HepG2 (cell line): Measurements from ENCODE around the gene ALG14. TPM values are rescaled to one million over a fixed set of nuclear protein-coding genes. Genes with fewer than 3 reads are reported as not detected.

ENCODE experiments used
- ATAC-seq: fragments of 200-7000 bp; cut with Tn5 transposase; 3 replicates; pipeline ENCODE4 v1.9.1; 2020; ENCODE audit warnings: mild to moderate bottlenecking, moderate library complexity
- BruUV-seq: library from RNA; stranded (reverse); fragments of 400-500 nt; replicated peaks from 2 replicates; lab custom pipeline; 2021; lab: Mats Ljungman, UMichigan
- CTCF ChIA-PET: fragments of 300-600 bp; formaldehyde crosslinking; extraction: SDS; loops from one replicate; lab custom pipeline; 2021; ENCODE audit warnings: low total read pairs, inconsistent platforms, low intra/inter-chr PET ratio; lab: Yijun Ruan, JAX
- POLR2A ChIA-PET: fragments of 350-600 bp; sonication (Branson Sonifier 250); formaldehyde crosslinking; loops from one replicate; lab custom pipeline; 2020; ENCODE audit warnings: antibody characterized with exemption, inconsistent platforms; lab: Yijun Ruan, JAX
- DNase-seq: peaks from one replicate; pipeline ENCODE4 v3.0.0-alpha.2; 2015; ENCODE audit warnings: low spot score
- FAIRE-seq: peaks from 3 replicates; lab custom pipeline; 2011; peaks lifted over from hg19 to GRCh38; lab: Jason Lieb, UNC
- H2AFZ ChIP-seq: one replicate; pipeline ENCODE4 v1.6.1; 2011; ENCODE audit warnings: low read length, inconsistent platforms
- H3K27ac ChIP-seq: fragments of 300-600 bp; 3 replicates; pipeline ENCODE4 v1.8.0; 2011; ENCODE audit warnings: mixed run types, mild to moderate bottlenecking, mixed read lengths, low read length, inconsistent platforms; ENCODE audit not compliant: insufficient read depth; ENCODE audit errors: extremely low read length
- H3K27me3 ChIP-seq, 2 experiments: fragments of 200-600 bp in 1 of 2; 2 replicates in 1 of 2; 3 replicates in 1 of 2; pipeline versions ENCODE4 v1.6.0 to v1.8.0; 2011; ENCODE audit warnings: low read length in 2 of 2, mild to moderate bottlenecking in 2 of 2, moderate library complexity in 2 of 2, inconsistent platforms in 1 of 2; ENCODE audit not compliant: insufficient read depth in 2 of 2, control insufficient read depth in 1 of 2
- H3K36me3 ChIP-seq, 2 experiments: fragments of 200-600 bp in 1 of 2; replicated peaks in 1 of 2; 2 replicates in 1 of 2; 3 replicates in 1 of 2; pipeline versions ENCODE4 v1.5.1 to v1.8.0; 2011; ENCODE audit warnings: low read length in 2 of 2, inconsistent platforms in 1 of 2; ENCODE audit not compliant: insufficient read depth in 2 of 2, control insufficient read depth in 1 of 2
- H3K4me1 ChIP-seq: 2 replicates; pipeline ENCODE4 v1.5.1; 2012; ENCODE audit warnings: low read length, inconsistent platforms; ENCODE audit not compliant: insufficient read depth
- H3K4me2 ChIP-seq: 2 replicates; pipeline ENCODE4 v1.6.0; 2011; ENCODE audit warnings: low read depth, low read length, inconsistent platforms
- H3K4me3 ChIP-seq, 3 experiments: fragments of 200-600 bp in 1 of 3; sonication (generic), shearing (Covaris generic) in 1 of 3; replicated peaks in 1 of 3; 2 replicates each; pipeline ENCODE4 v1.5.1; 2011 to 2016; ENCODE audit warnings: low read length in 3 of 3, inconsistent platforms in 2 of 3, low read depth in 2 of 3, mild to moderate bottlenecking in 2 of 3, control low read depth in 1 of 3, mixed read lengths in 1 of 3; ENCODE audit not compliant: insufficient read depth in 1 of 3
- H3K79me2 ChIP-seq: one replicate; pipeline ENCODE4 v1.6.1; 2011; ENCODE audit warnings: low read length, inconsistent platforms; ENCODE audit not compliant: insufficient read depth
- H3K9ac ChIP-seq: 2 replicates; pipeline ENCODE4 v1.6.0; 2011; ENCODE audit warnings: mild to moderate bottlenecking, low read depth, low read length, inconsistent platforms; ENCODE audit not compliant: insufficient read depth
- H3K9me3 ChIP-seq: 2 replicates; pipeline ENCODE4 v1.5.1; 2012; ENCODE audit warnings: mild to moderate bottlenecking, low read length
- H4K20me1 ChIP-seq: 2 replicates; pipeline ENCODE4 v1.6.0; 2011; ENCODE audit warnings: inconsistent platforms, mild to moderate bottlenecking, low read length, moderate library complexity; ENCODE audit not compliant: insufficient read depth
- ATF1 ChIP-seq: IDR thresholded peaks from 2 replicates; pipeline ENCODE4 v1.6.1; 2016; ENCODE audit warnings: mild to moderate bottlenecking, control low read depth
- GLMP ChIP-seq: sonication (generic); formaldehyde crosslinking; IDR thresholded peaks from 2 replicates; pipeline ENCODE4 v1.9.0; 2021; ENCODE audit warnings: missing genetic modification reagents, mild to moderate bottlenecking, borderline replicate concordance
- MBNL3 ChIP-seq: fragments of 250-450 bp; sonication (Bioruptor Pico); conservative IDR thresholded peaks from 2 replicates; pipeline ENCODE4 v1.8.0; 2022; ENCODE audit warnings: mild to moderate bottlenecking, inconsistent platforms
- REPIN1 ChIP-seq: sonication (generic); formaldehyde crosslinking; IDR thresholded peaks from 2 replicates; pipeline ENCODE4 v1.8.0; 2022; ENCODE audit warnings: missing genetic modification reagents, low read depth, mild to moderate bottlenecking, borderline replicate concordance
- STAG1 ChIP-seq: sonication (generic); formaldehyde crosslinking; IDR thresholded peaks from 2 replicates; pipeline ENCODE4 v1.4.0; 2020; ENCODE audit warnings: missing genetic modification reagents
- ZMYM4 ChIP-seq: sonication (generic); formaldehyde crosslinking; IDR thresholded peaks from 2 replicates; pipeline ENCODE4 v1.8.1; 2023; ENCODE audit warnings: mild to moderate bottlenecking, missing genetic modification reagents
- ZNF138 ChIP-seq: sonication (generic); formaldehyde crosslinking; IDR thresholded peaks from 2 replicates; pipeline ENCODE4 v1.5.0; 2020; ENCODE audit warnings: mild to moderate bottlenecking, low read depth, missing genetic modification reagents
- ZNF691 ChIP-seq: sonication (generic); formaldehyde crosslinking; IDR thresholded peaks from 2 replicates; pipeline ENCODE4 v1.4.0; 2020; ENCODE audit warnings: missing genetic modification reagents, low read depth, mild to moderate bottlenecking, borderline replicate concordance
- WGBS: methylation state at CpG from one replicate; pipeline ENCODE4 v1.1.6; 2017; ENCODE audit warnings: low lambda C conversion rate; 5-methylcytosine and 5-hydroxymethylcytosine counted together
- in situ Hi-C: cut with HindIII; loops from 2 replicates; pipeline ENCODE4 v1.10.0; 2017; ENCODE audit warnings: low pct_unique_long_range_greater_than_20kb; ENCODE audit not compliant: extremely low pct_ligation_motif_present
- intact Hi-C: fragments of 100-400 bp; cut with micrococcal nuclease; formaldehyde crosslinking; loops from one replicate; pipeline ENCODE4 v1.10.0; 2022; ENCODE audit not compliant: unreplicated experiment
- polyA plus RNA-seq, 8 experiments: library from polyadenylated mRNA; depleted of rRNA in 3 of 8; stranded (reverse) in 7 of 8; unstranded in 1 of 8; fragments of >200 nt; fragmentation: Illumina TruSeq in 4 of 8; extraction: Trizol in 4 of 8; gene quantifications; 2 replicates each; pipeline versions ENCODE4 v1.2.1 to v1.2.3, GENCODE V29; 2011 to 2016; ENCODE audit warnings: low read depth in 4 of 8, missing spikeins in 1 of 8, mixed read lengths in 1 of 8; ENCODE audit not compliant: insufficient read depth in 1 of 8
- total RNA-seq, 5 experiments: library from RNA; depleted of rRNA; stranded (reverse); fragments of >200 nt; fragmentation: Illumina TruSeq; extraction: Trizol; gene quantifications; 2 replicates each; pipeline ENCODE4 v1.2.3, GENCODE V29; 2016; ENCODE audit warnings: low read depth in 1 of 5
- TF ChIP-seq, protein P1 (sequence below): sonication (generic); formaldehyde crosslinking; IDR thresholded peaks from 2 replicates; pipeline ENCODE4 v1.8.0; 2022; ENCODE audit warnings: mild to moderate bottlenecking, missing genetic modification reagents, borderline replicate concordance
- TF ChIP-seq, protein P2 (sequence below): sonication (generic); formaldehyde crosslinking; IDR thresholded peaks from 2 replicates; pipeline ENCODE4 v1.5.1; 2020; ENCODE audit warnings: mild to moderate bottlenecking, missing genetic modification reagents, moderate library complexity

Gene ALG14
- total and polyA plus RNA-seq, 2 of the 13 experiments (the other 11 are each of a cell fraction or from before 2014, with no cell fraction given): 4.5 to 12.7 TPM

GRCh38 chr1:94954263-94955220 lies 118.2 kb downstream of the ALG14 start:
- no peaks in the 10 kb centered on the region for H4K20me1 ChIP-seq
- BruUV-seq: no TSS peak
- intact Hi-C loops (no loop called here), in situ Hi-C loops (no loop called here)
- H3K4me2 ChIP-seq: no peak overlapping the region
- CTCF ChIA-PET: no interaction called here
- no peak for FAIRE-seq
- H2AFZ ChIP-seq: no peak overlapping the region
- H3K36me3 ChIP-seq: no peaks in the 10 kb centered on the region
- no peaks in the 10 kb centered on the region for H3K9me3 ChIP-seq
- H3K27me3 ChIP-seq: no peaks in the 10 kb centered on the region
- H3K79me2 ChIP-seq: no peaks in the 10 kb centered on the region
- TF ChIP-seq, protein P1, sequence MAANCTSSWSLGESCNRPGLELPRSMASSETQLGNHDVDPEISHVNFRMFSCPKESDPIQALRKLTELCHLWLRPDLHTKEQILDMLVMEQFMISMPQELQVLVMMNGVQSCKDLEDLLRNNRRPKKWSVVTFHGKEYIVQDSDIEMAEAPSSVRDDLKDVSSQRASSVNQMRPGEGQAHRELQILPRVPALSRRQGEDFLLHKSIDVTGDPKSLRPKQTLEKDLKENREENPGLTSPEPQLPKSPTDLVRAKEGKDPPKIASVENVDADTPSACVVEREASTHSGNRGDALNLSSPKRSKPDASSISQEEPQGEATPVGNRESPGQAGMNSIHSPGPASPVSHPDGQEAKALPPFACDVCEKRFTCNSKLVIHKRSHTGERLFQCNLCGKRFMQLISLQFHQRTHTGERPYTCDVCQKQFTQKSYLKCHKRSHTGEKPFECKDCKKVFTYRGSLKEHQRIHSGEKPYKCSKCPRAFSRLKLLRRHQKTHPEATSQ (CRISPR knock-in tag): no peak
- TF ChIP-seq STAG1 (CRISPR knock-in tag) (no peak), ZNF138 (CRISPR knock-in tag) (no peak), ZNF691 (CRISPR knock-in tag) (no peak), ATF1 (CRISPR knock-in tag) (no peak), ZMYM4 (no peak), REPIN1 (CRISPR knock-in tag) (no peak), GLMP (CRISPR knock-in tag) (no peak), MBNL3 (CRISPR knock-in tag) (no peak)
- TF ChIP-seq, protein P2, sequence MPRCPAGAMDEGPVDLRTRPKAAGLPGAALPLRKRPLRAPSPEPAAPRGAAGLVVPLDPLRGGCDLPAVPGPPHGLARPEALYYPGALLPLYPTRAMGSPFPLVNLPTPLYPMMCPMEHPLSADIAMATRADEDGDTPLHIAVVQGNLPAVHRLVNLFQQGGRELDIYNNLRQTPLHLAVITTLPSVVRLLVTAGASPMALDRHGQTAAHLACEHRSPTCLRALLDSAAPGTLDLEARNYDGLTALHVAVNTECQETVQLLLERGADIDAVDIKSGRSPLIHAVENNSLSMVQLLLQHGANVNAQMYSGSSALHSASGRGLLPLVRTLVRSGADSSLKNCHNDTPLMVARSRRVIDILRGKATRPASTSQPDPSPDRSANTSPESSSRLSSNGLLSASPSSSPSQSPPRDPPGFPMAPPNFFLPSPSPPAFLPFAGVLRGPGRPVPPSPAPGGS (CRISPR knock-in tag): no peak
- H3K4me1 ChIP-seq: peaks cover 84% of the 10 kb centered on the region
- H3K9ac ChIP-seq: no peak overlapping the region
- H3K27ac ChIP-seq: peak overlapping the region; percentile 6
- no peak for ATAC-seq
- no peak for DNase-seq
- H3K4me3 ChIP-seq: no peak overlapping the region
- POLR2A ChIA-PET: no interaction called here
- WGBS: 95% methylated on average over 9 of the region's 9 CpGs
